ENCODE data around the gene PSMD8.

GRCh38 chr19:38386971-38387549 lies 12.7 kb downstream of the PSMD8 start:
- TF ChIP-seq CTCF (conservative IDR thresholded peaks at IDR 0.05; ENCODE audit: low read length) (no peak), EZH2phosphoT487 (IDR thresholded peaks at IDR 0.05; ENCODE audit: borderline replicate concordance, low read depth, low read length) (no peak)
